Transverse colon (tissue), 4 donors: ENCODE results near the gene SPNS3. TPM values are rescaled to one million over a fixed set of nuclear protein-coding genes. Genes with fewer than 3 reads are reported as not detected.
A peak's percentile ranks its signal among the peaks of the same experiment; 100 is the strongest.

Source experiments
- DNase-seq: peaks from one replicate; pipeline ENCODE4 v3.0.0-alpha.2; 2019
- H3K27ac ChIP-seq, 4 donors: fragments of 200-600 bp; sonication (generic); 2 replicates each; pipeline ENCODE4 v1.5.1; 2016 to 2018; ENCODE audit warnings: inconsistent platforms in 4 of 4
- H3K27me3 ChIP-seq: fragments of 200-600 bp; sonication (generic); 2 replicates; pipeline ENCODE4 v1.5.1; 2017; ENCODE audit warnings: inconsistent platforms
- H3K36me3 ChIP-seq, 4 donors: fragments of 200-600 bp; sonication (generic); 2 replicates each; pipeline ENCODE4 v1.5.1; 2017 to 2019; ENCODE audit warnings: inconsistent platforms in 4 of 4
- H3K4me1 ChIP-seq, 4 donors: fragments of 200-600 bp; sonication (generic); 2 replicates each; pipeline ENCODE4 v1.5.1; 2017 to 2020; ENCODE audit warnings: inconsistent platforms in 4 of 4
- H3K4me3 ChIP-seq, 4 donors: fragments of 200-600 bp; sonication (generic); 1 replicate in 1 of 4; 2 replicates in 3 of 4; pipeline versions ENCODE4 v1.5.1 to v1.6.1; 2017 to 2019; ENCODE audit warnings: inconsistent platforms in 4 of 4
- H3K9me3 ChIP-seq, 2 donors: fragments of 200-600 bp; sonication (generic); 2 replicates each; pipeline ENCODE4 v1.5.1; 2017 to 2019; ENCODE audit warnings: inconsistent platforms in 2 of 2
- EP300 ChIP-seq: sonication (generic); formaldehyde crosslinking; IDR thresholded peaks from one replicate; pipeline ENCODE4 v1.6.1; 2017; ENCODE audit warnings: antibody characterized with exemption, low read depth
- POLR2A ChIP-seq: fragments of 450-650 bp; IDR thresholded peaks from one replicate; pipeline ENCODE4 v1.6.1; 2016; ENCODE audit warnings: antibody characterized with exemption, mild to moderate bottlenecking, moderate library complexity
- POLR2AphosphoS5 ChIP-seq, 3 donors: sonication (generic); formaldehyde crosslinking; IDR thresholded peaks; one replicate each; pipeline ENCODE4 v1.6.1; 2016; ENCODE audit warnings: antibody characterized with exemption in 3 of 3
- WGBS, 2 donors: methylation state at CpG; one replicate each; pipeline ENCODE4 v1.1.5; 2018; ENCODE audit warnings: low coverage in 1 of 2; 5-methylcytosine and 5-hydroxymethylcytosine counted together
- in situ Hi-C, 4 donors: fragments of 200-750 bp; cut with MboI; loops; one replicate each; pipeline versions ENCODE4 v1.15.0 to v1.15.1; 2017; ENCODE audit warnings: low sequenced_read_pairs in 3 of 4, low pct_ligation_motif_present in 1 of 4, low pct_unique_long_range_greater_than_20kb in 1 of 4
- intact Hi-C: fragments of 100-400 bp; cut with DNase I; formaldehyde crosslinking; loops from one replicate; pipeline ENCODE4 v1.15.1; 2023; ENCODE audit warnings: low total_unique reads
- total RNA-seq, 4 donors: library from RNA; depleted of rRNA; stranded (reverse); fragments of >200 nt; gene quantifications; one replicate each; pipeline ENCODE4 v1.1.0, GENCODE V29; 2016
- TF ChIP-seq, protein P1 (sequence below), 5 experiments: fragments of 200-600 bp in 3 of 5; fragments of 450-650 bp in 2 of 5; sonication (generic) in 3 of 5; IDR thresholded peaks; 1 replicate in 2 of 5; 2 replicates in 3 of 5; pipeline ENCODE4 v1.5.1; 2016 to 2017; ENCODE audit warnings: antibody characterized with exemption in 5 of 5, inconsistent platforms in 3 of 5, mild to moderate bottlenecking in 2 of 5, moderate library complexity in 1 of 5

SPNS3 gene
- total RNA-seq, 4 donors from 2014 or later: not detected

DNA sequence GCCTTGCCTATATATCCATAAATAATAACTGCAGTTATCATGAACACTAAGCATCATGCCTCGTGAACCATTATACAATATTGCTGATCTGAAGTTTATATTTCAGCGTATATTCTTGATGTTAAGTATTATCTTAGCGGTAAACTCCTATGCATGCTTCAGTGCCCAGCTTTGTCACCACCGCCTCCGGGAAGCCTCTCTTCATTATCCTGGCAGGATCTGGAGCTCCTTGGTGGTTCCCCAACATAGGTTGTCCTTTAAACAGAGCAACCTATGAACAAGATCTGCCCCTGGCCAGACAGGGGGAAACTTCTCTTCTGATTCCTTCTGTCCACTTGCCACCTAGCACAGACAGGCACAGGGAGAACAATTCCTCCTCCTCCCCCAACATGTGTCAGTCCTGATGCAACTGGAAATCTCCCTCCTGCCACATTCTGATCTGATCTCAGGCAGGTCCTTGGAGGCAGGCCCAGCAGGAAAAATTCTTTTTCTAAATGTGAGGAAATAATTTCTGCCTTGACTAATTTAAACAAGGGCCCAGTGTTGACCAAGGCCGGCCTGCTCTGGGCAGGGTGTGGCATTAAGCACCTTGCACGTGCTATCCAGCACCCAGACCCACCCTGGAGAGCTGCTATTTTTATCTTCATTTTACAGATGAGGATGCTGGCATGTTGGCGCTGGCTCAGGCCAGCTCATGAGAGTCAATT, 87.3 kb downstream of the SPNS3 start:
- no peaks in the 10 kb centered on the region for H3K9me3 ChIP-seq
- intact Hi-C loops: no loop called here
- TF ChIP-seq POLR2A (no peak), EP300 (no peak), POLR2AphosphoS5 (IDR thresholded peaks at IDR 0.05) (no peak)
- TF ChIP-seq, protein P1, sequence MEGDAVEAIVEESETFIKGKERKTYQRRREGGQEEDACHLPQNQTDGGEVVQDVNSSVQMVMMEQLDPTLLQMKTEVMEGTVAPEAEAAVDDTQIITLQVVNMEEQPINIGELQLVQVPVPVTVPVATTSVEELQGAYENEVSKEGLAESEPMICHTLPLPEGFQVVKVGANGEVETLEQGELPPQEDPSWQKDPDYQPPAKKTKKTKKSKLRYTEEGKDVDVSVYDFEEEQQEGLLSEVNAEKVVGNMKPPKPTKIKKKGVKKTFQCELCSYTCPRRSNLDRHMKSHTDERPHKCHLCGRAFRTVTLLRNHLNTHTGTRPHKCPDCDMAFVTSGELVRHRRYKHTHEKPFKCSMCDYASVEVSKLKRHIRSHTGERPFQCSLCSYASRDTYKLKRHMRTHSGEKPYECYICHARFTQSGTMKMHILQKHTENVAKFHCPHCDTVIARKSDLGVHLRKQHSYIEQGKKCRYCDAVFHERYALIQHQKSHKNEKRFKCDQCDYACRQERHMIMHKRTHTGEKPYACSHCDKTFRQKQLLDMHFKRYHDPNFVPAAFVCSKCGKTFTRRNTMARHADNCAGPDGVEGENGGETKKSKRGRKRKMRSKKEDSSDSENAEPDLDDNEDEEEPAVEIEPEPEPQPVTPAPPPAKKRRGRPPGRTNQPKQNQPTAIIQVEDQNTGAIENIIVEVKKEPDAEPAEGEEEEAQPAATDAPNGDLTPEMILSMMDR (IDR thresholded peaks at IDR 0.05): no peak
- H3K4me1 ChIP-seq: peaks cover 0 to 11% (median 7%) of the 10 kb centered on the region in 4 donors
- H3K27me3 ChIP-seq: no peaks in the 10 kb centered on the region
- DNase-seq: peak; percentile 36
- H3K4me3 ChIP-seq: no peak overlapping the region
- H3K36me3 ChIP-seq: no peaks in the 10 kb centered on the region
- WGBS, 2 donors: 60 to 69% methylated on average over 3 to 8 of the region's 8 CpGs
- peak overlapping the region; percentile 20 to 49 (median 47) for H3K27ac ChIP-seq
- in situ Hi-C loops: no loop called here

- Histone ChIP-seq H3K9me3 (no peaks in the 10 kb centered on the region), H3K4me1 (peaks cover 0 to 11% (median 7%) of the 10 kb centered on the region in 4 donors), H3K27ac (peak overlapping the region in 1 of 4 donors; percentile 19), H3K27me3 (no peaks in the 10 kb centered on the region), H3K36me3 (no peaks in the 10 kb centered on the region), H3K4me3 (no peak overlapping the region)
- DNase-seq: no peak
- intact Hi-C loops (no loop called here), in situ Hi-C loops (no loop called here)
- WGBS, 2 donors: 80 to 89% methylated on average over 1 to 6 of the region's 6 CpGs
- TF ChIP-seq EP300: no peak
- TF ChIP-seq POLR2AphosphoS5 (IDR thresholded peaks at IDR 0.05): no peak
- TF ChIP-seq POLR2A: no peak
- TF ChIP-seq, protein P1 (IDR thresholded peaks at IDR 0.05): no peak
Measured at GRCh38 chr17:4522661-4523060, 88.9 kb downstream of the SPNS3 start.

DNA sequence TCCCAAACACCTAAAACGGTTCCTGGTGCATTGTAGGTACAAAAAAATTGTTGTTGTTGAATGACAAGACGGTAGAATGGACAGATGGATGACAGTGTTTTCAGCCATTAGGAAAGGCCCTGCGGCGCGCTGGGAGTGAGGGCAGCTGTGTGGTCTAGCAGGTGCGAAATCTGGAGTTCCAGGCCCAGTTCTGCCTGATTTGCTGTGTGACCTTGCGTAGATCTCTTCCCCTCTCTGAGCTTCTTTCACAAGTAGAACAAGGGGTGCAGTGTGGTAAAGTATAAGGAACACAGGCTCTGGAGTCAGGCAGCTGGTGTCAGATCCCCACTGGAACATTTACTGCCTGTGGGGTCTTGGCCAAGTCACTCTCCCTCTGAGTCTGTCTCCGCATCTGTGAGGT, 90.2 kb downstream of the SPNS3 start:
- intact Hi-C loops: no loop called here
- Histone ChIP-seq H3K4me1 (peaks cover 0 to 11% (median 7%) of the 10 kb centered on the region in 4 donors), H3K9me3 (no peaks in the 10 kb centered on the region), H3K27ac (no peak overlapping the region), H3K36me3 (no peaks in the 10 kb centered on the region), H3K27me3 (no peaks in the 10 kb centered on the region), H3K4me3 (no peak overlapping the region)
- DNase-seq: no peak
- 50 to 83% methylated on average over 1 to 8 of the region's 8 CpGs for WGBS, 2 donors
- in situ Hi-C loops: no loop called here
- no peak for TF ChIP-seq POLR2AphosphoS5 (IDR thresholded peaks at IDR 0.05)
- no peak for TF ChIP-seq POLR2A
- no peak for TF ChIP-seq EP300
- TF ChIP-seq, protein P1 (IDR thresholded peaks at IDR 0.05): no peak

DNA sequence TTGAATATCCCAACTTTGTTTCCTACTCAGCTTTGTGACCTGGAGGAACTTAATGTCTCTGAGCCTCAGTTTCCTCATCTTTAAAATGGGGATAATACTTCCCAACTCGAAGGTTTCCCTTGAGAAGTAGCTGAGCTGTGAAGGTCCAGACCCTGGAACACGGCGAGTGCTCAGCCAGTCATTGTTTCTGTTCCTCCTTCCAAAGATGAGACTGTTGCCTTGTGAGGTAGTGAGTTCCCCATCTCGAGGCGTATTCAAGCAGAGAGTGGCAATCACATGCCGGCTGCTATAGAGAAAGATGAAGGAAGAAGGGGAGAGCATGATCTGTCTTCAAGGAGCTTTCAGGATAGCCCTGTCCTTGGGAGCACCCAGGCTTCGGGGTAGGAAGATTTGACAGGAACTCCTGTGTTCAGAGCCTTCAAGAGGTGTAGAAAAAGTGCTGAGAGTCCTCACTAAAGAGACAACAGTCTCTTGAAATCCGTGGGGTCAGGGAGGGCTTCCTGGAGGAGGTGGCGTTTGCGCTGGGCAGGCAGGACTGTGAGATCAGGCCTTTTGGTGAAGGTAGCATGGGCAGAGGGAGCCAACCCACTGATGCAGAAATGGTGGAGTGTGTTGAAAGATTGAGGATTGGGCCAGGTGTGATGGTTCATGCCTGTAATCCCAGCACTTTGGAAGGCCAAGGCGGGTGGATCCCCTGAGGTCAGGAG, 92.1 kb downstream of the SPNS3 start:
- Histone ChIP-seq H3K27ac (no peak overlapping the region), H3K36me3 (no peaks in the 10 kb centered on the region), H3K27me3 (no peaks in the 10 kb centered on the region), H3K4me1 (peaks cover 0 to 8% (median 3%) of the 10 kb centered on the region in 4 donors), H3K4me3 (no peak overlapping the region), H3K9me3 (no peaks in the 10 kb centered on the region)
- DNase-seq: no peak
- WGBS, 2 donors: 83% methylated on average over 11 of the region's 11 CpGs; no CpG with 5 or more reads in 1 of the 2 donors
- in situ Hi-C loops (no loop called here), intact Hi-C loops (no loop called here)
- TF ChIP-seq, protein P1 (IDR thresholded peaks at IDR 0.05): no peak
- TF ChIP-seq POLR2AphosphoS5 (IDR thresholded peaks at IDR 0.05): no peak
- TF ChIP-seq POLR2A: no peak
- TF ChIP-seq EP300: no peak
